OCI-LY1 (cell line): ENCODE data around the gene BYSL.

Source experiments
- EZH2 ChIP-seq: fragments of 200-600 bp; sonication (generic), shearing (Covaris generic); IDR thresholded peaks from 2 replicates; pipeline ENCODE4 v1.8.0; 2017; ENCODE audit warnings: borderline replicate concordance, mixed run types, mild to moderate bottlenecking, antibody characterized with exemption, low read length, moderate library complexity, mixed read lengths
- TF ChIP-seq, protein P1 (sequence below): fragments of 200-600 bp; sonication (generic), shearing (Covaris generic); IDR thresholded peaks from 2 replicates; pipeline ENCODE4 v1.5.1; 2017; ENCODE audit warnings: mild to moderate bottlenecking, antibody characterized with exemption, low read length, moderate library complexity, mixed read lengths

DNA sequence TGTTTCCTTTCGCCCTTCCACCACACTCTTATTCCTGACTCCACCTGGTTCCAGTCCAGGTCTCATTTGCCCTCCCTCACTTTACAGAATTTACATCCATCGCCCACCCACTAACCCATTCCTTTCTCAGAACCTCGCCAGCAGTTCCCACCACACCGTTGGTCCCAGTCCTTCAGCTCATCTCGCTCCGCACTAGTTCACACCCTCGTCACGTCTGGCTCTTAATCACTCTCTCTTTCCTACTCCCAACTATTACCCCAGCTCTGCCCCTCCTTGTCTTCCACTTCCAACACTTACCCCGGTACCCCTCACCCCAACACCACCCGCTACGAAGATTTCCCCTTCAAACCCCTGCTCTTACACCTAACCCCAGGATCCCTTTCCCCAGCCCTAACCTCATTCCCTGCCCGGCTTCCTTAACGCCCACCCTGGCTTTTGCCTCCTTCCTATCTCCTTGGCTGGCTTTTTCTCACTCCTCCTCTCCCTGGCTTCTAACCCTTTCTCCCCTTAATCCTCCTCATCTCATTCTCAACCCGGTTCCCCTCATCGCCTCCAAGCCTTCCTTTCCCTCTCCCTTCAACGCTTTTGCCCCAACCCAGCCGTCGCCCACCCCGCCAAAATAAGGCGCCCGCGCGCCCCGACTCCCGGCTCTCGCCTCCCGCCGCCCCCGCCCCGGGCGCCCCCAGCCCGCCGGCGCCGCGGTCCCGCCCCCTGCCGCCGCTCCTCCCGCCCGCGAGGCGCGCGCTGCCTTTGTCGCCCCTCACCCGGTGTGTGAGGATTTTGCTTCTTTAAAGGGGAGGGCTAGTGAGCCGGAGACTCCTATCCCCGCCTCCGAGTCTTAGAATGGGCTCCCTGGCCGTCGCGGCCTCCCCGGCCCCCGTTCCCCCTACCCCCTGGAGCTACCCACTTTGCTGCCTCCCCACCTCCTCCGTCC, 26.7 kb upstream of the BYSL start:
- TF ChIP-seq, protein P1, sequence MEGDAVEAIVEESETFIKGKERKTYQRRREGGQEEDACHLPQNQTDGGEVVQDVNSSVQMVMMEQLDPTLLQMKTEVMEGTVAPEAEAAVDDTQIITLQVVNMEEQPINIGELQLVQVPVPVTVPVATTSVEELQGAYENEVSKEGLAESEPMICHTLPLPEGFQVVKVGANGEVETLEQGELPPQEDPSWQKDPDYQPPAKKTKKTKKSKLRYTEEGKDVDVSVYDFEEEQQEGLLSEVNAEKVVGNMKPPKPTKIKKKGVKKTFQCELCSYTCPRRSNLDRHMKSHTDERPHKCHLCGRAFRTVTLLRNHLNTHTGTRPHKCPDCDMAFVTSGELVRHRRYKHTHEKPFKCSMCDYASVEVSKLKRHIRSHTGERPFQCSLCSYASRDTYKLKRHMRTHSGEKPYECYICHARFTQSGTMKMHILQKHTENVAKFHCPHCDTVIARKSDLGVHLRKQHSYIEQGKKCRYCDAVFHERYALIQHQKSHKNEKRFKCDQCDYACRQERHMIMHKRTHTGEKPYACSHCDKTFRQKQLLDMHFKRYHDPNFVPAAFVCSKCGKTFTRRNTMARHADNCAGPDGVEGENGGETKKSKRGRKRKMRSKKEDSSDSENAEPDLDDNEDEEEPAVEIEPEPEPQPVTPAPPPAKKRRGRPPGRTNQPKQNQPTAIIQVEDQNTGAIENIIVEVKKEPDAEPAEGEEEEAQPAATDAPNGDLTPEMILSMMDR: no peak
- TF ChIP-seq EZH2: no peak
